Nephron progenitor cell (in vitro differentiated cells): ENCODE results near the gene TRIM39.
"Not testable (repeated sequence)": the region's sequence is repeated elsewhere in the genome, so short reads cannot be mapped to it uniquely, and the experiment has no call there.

Source experiments
- DNase-seq: peaks from one replicate; pipeline ENCODE4 v3.0.0; 2021
- H3K27ac Mint-ChIP-seq: 2 replicates; pipeline ENCODE4 v1.8.0; 2021; ENCODE audit warnings: mild to moderate bottlenecking, moderate library complexity, mixed read lengths
- H3K27me3 Mint-ChIP-seq: 2 replicates; pipeline ENCODE4 v1.8.0; 2021; ENCODE audit warnings: mild to moderate bottlenecking, low read depth, mixed read lengths; ENCODE audit not compliant: poor library complexity
- H3K36me3 Mint-ChIP-seq: 2 replicates; pipeline ENCODE4 v1.8.0; 2021; ENCODE audit warnings: low read depth, mixed read lengths
- H3K4me1 Mint-ChIP-seq: 2 replicates; pipeline ENCODE4 v1.8.0; 2021; ENCODE audit warnings: mixed read lengths
- H3K4me3 Mint-ChIP-seq: 2 replicates; pipeline ENCODE4 v1.8.0; 2021; ENCODE audit warnings: mild to moderate bottlenecking, moderate library complexity, mixed read lengths
- H3K9me3 Mint-ChIP-seq: 2 replicates; pipeline ENCODE4 v1.8.0; 2021; ENCODE audit warnings: mild to moderate bottlenecking, moderate library complexity, mixed read lengths
- CTCF ChIP-seq: fragments of 200-600 bp; sonication (generic); IDR thresholded peaks from 2 replicates; pipeline ENCODE4 v1.5.0; 2021; ENCODE audit warnings: antibody characterized with exemption

Gene TRIM39

GRCh38 chr6:30326526-30327231 is at the start of gene TRIM39:
TSS of gene TRIM39 (plus strand) at chr6:30326927. CDS start at chr6:30329318, 2,391 bp downstream.
- Mint-ChIP-seq H3K27ac (peak within 1 kb of the TSS; percentile 98), H3K4me3 (peak within 1 kb of the TSS; percentile 97)

GRCh38 chr6:30280988-30281387 is 45.7 kb upstream of the TRIM39 start:
- DNase-seq: not testable (repeated sequence)
- peaks cover 12% of the 10 kb centered on the region for H3K27me3 Mint-ChIP-seq
- peaks cover 55% of the 10 kb centered on the region for H3K36me3 Mint-ChIP-seq

More at GRCh38 chr6:30326526-30327231, at the start of gene TRIM39:
- TF ChIP-seq CTCF: no peak
- DNase-seq: peak; percentile 80
- Mint-ChIP-seq H3K4me1 (peaks cover 49% of the 10 kb centered on the region), H3K27me3 (no peaks in the 10 kb centered on the region), H3K36me3 (peaks cover 38% of the 10 kb centered on the region), H3K9me3 (peaks cover 5% of the 10 kb centered on the region)

GRCh38 chr6:30282522-30282921 is 44.2 kb upstream of the TRIM39 start:
- no peak overlapping the region for H3K4me3 Mint-ChIP-seq
- H3K36me3 Mint-ChIP-seq: peaks cover 68% of the 10 kb centered on the region
- no peaks in the 10 kb centered on the region for H3K4me1 Mint-ChIP-seq
- peaks cover 7% of the 10 kb centered on the region for H3K27me3 Mint-ChIP-seq
- peaks cover 99% of the 10 kb centered on the region for H3K9me3 Mint-ChIP-seq
- DNase-seq: no peak
- TF ChIP-seq CTCF: no peak
- H3K27ac Mint-ChIP-seq: no peak overlapping the region

More at GRCh38 chr6:30280988-30281387, 45.7 kb upstream of the TRIM39 start:
- not testable (repeated sequence) for H3K4me3 Mint-ChIP-seq, H3K4me1 Mint-ChIP-seq, H3K27ac Mint-ChIP-seq
- H3K9me3 Mint-ChIP-seq: peaks cover 96% of the 10 kb centered on the region

GRCh38 chr6:30283761-30284160 is 43.0 kb upstream of the TRIM39 start:
- no peak for TF ChIP-seq CTCF
- H3K36me3 Mint-ChIP-seq: peaks cover 80% of the 10 kb centered on the region
- peaks cover 7% of the 10 kb centered on the region for H3K27me3 Mint-ChIP-seq
- no peak for DNase-seq
- H3K9me3 Mint-ChIP-seq: peaks cover 99% of the 10 kb centered on the region
- H3K4me3 Mint-ChIP-seq: no peak overlapping the region
- no peaks in the 10 kb centered on the region for H3K4me1 Mint-ChIP-seq
- H3K27ac Mint-ChIP-seq: no peak overlapping the region

- Mint-ChIP-seq H3K27me3 (peaks cover 3% of the 10 kb centered on the region), H3K9me3 (peaks cover 94% of the 10 kb centered on the region), H3K27ac (no peak overlapping the region), H3K4me3 (no peak overlapping the region), H3K4me1 (no peaks in the 10 kb centered on the region), H3K36me3 (peaks cover 94% of the 10 kb centered on the region)
- no peak for DNase-seq
- no peak for TF ChIP-seq CTCF
Measured at GRCh38 chr6:30287139-30287538, 39.6 kb upstream of the TRIM39 start.

- Mint-ChIP-seq H3K4me3 (no peak overlapping the region), H3K27ac (no peak overlapping the region), H3K4me1 (no peaks in the 10 kb centered on the region), H3K27me3 (peaks cover 3% of the 10 kb centered on the region), H3K36me3 (peaks cover 100% of the 10 kb centered on the region), H3K9me3 (peaks cover 72% of the 10 kb centered on the region)
- no peak for TF ChIP-seq CTCF
- DNase-seq: no peak
Measured at GRCh38 chr6:30295837-30296236, 30.9 kb upstream of the TRIM39 start.
